Subcutaneous abdominal adipose tissue (tissue), 5 donors: ENCODE results near the gene HSPB6.

ENCODE experiments used
- H3K27ac ChIP-seq: one replicate; pipeline ENCODE4 v1.7.0; 2013; ENCODE audit warnings: low read depth, mild to moderate bottlenecking, inconsistent platforms, low read length, moderate library complexity
- H3K27me3 ChIP-seq, 5 donors: one replicate each; pipeline ENCODE4 v1.7.0; 2013; ENCODE audit warnings: low read length in 5 of 5, inconsistent platforms in 1 of 5; ENCODE audit not compliant: control insufficient read depth in 5 of 5, insufficient read depth in 4 of 5
- H3K36me3 ChIP-seq, 5 donors: one replicate each; pipeline ENCODE4 v1.7.0; 2013; ENCODE audit warnings: low read length in 5 of 5; ENCODE audit not compliant: control insufficient read depth in 5 of 5, insufficient read depth in 5 of 5
- H3K4me1 ChIP-seq, 5 donors: one replicate each; pipeline ENCODE4 v1.7.0; 2013; ENCODE audit warnings: low read length in 5 of 5, mild to moderate bottlenecking in 3 of 5, moderate library complexity in 1 of 5; ENCODE audit not compliant: control insufficient read depth in 5 of 5, insufficient read depth in 5 of 5
- H3K4me3 ChIP-seq, 5 donors: one replicate each; pipeline ENCODE4 v1.7.0; 2013; ENCODE audit warnings: low read length in 5 of 5, low read depth in 1 of 5
- H3K9ac ChIP-seq, 5 donors: one replicate each; pipeline ENCODE4 v1.7.0; 2013; ENCODE audit warnings: low read length in 5 of 5, mild to moderate bottlenecking in 4 of 5, moderate library complexity in 3 of 5
- H3K9me3 ChIP-seq, 5 donors: one replicate each; pipeline ENCODE4 v1.7.0; 2013; ENCODE audit warnings: low read length in 5 of 5; ENCODE audit not compliant: control insufficient read depth in 5 of 5
- donor health status: healthy.
- donor health status: healthy.
- donor health status: healthy.
- donor health status: healthy.
- donor health status: healthy.

HSPB6 gene

GRCh38 chr19:35755131-35755549 is 1.7 kb downstream of the HSPB6 start:
- no peaks in the 10 kb centered on the region for H3K9me3 ChIP-seq
- peak overlapping the region; percentile 96 for H3K27ac ChIP-seq
- H3K9ac ChIP-seq = peak overlapping the region in 1 of 5 donors; percentile 11
- H3K27me3 ChIP-seq = no peaks in the 10 kb centered on the region
- H3K4me1 ChIP-seq = peaks cover 0 to 60% (median 45%) of the 10 kb centered on the region in 5 donors
- peaks cover 0 to 30% (median 26%) of the 10 kb centered on the region in 5 donors for H3K36me3 ChIP-seq
- H3K4me3 ChIP-seq = peak overlapping the region in 4 of 5 donors; percentile 54 to 99 (median 84)

DNA sequence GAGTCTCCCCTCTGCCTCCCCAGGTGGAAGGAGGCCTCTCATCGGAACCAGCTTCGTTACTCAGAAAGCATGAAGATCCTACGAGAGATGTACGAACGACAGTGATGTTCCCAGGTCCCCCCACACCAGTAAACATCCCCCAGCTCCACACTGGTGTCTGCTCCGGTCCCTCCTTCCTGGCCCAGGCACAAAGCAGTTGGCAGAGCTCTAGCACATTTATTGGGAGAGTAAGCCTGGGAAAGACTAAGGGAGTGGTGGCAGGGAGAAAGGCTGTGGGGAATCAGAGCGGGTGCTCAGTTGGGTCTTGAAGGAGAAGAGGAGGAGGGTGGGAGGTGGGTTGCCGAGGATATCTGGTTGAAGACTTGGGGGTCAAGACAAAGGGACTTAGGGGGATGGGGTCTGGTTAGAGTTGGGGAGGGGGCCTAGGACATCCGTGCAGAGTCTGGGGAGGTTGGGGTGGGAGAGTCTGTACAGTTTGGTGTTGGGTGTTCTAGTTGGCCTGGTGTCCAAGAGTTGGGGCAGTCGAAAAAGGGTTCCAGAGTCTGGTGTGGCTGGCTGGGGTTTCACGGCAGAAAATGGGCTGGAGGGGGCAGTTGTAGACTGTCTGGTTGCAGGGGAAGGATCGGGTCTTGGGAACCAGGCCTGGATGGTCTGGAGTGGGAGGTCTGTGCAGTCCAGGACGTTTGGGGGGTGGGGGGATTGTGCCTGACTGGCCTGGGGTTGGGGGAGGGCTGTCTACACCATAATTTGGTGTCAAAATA is 2.3 kb downstream of the HSPB6 start:
- H3K36me3 ChIP-seq = peaks cover 0 to 30% (median 26%) of the 10 kb centered on the region in 5 donors
- no peaks in the 10 kb centered on the region for H3K9me3 ChIP-seq
- peak overlapping the region in 2 of 5 donors; percentile 54 to 99 for H3K4me3 ChIP-seq
- H3K4me1 ChIP-seq = peaks cover 0 to 62% (median 49%) of the 10 kb centered on the region in 5 donors
- peak overlapping the region; percentile 96 for H3K27ac ChIP-seq
- H3K27me3 ChIP-seq = no peaks in the 10 kb centered on the region
- peak overlapping the region in 1 of 5 donors; percentile 35 for H3K9ac ChIP-seq

- H3K9me3 ChIP-seq = no peaks in the 10 kb centered on the region
- H3K36me3 ChIP-seq = peaks cover 0 to 30% (median 26%) of the 10 kb centered on the region in 5 donors
- no peak overlapping the region for H3K4me3 ChIP-seq
- H3K4me1 ChIP-seq = peaks cover 4 to 62% (median 50%) of the 10 kb centered on the region in 5 donors
- H3K9ac ChIP-seq = peak overlapping the region in 2 of 5 donors; percentile 18 to 21
- no peaks in the 10 kb centered on the region for H3K27me3 ChIP-seq
- H3K27ac ChIP-seq = peak overlapping the region; percentile 96
These were observed 3.0 kb downstream of the HSPB6 start for GRCh38 chr19:35753634-35754369.

DNA sequence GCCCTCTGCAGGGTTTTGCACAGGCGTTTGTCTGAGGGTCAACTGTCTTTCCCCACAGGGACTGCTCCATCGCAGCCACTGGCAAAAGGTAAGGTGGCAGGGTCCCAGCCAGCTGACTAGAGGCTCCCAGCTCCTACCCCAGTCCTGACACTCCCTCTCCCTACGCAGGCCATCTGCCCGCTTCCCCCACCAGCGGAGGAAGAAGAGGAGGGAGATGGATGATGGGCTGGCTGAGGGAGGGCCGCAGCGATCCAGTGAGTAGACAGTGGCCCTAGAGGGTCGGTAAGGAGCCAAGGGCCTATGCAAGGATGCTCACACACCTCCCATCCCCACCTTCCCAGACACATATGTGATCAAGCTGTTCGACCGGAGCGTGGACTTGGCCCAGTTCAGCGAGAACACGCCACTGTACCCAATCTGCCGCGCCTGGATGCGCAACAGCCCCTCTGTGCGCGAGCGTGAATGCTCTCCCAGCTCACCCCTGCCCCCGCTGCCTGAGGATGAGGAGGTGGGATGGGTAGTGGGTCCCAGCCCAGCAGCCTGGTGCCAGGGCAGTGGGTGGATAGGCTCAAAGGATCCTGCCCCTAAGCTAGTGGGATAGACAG is 4.0 kb downstream of the HSPB6 start:
- no peak overlapping the region for H3K27ac ChIP-seq
- H3K9ac ChIP-seq = no peak overlapping the region
- H3K4me1 ChIP-seq = peaks cover 9 to 64% (median 49%) of the 10 kb centered on the region in 5 donors
- peaks cover 0 to 30% (median 26%) of the 10 kb centered on the region in 5 donors for H3K36me3 ChIP-seq
- no peak overlapping the region for H3K4me3 ChIP-seq
- peaks cover 0 to 4% (median 0%) of the 10 kb centered on the region in 5 donors for H3K27me3 ChIP-seq
- peaks cover 0 to 2% (median 0%) of the 10 kb centered on the region in 5 donors for H3K9me3 ChIP-seq

DNA sequence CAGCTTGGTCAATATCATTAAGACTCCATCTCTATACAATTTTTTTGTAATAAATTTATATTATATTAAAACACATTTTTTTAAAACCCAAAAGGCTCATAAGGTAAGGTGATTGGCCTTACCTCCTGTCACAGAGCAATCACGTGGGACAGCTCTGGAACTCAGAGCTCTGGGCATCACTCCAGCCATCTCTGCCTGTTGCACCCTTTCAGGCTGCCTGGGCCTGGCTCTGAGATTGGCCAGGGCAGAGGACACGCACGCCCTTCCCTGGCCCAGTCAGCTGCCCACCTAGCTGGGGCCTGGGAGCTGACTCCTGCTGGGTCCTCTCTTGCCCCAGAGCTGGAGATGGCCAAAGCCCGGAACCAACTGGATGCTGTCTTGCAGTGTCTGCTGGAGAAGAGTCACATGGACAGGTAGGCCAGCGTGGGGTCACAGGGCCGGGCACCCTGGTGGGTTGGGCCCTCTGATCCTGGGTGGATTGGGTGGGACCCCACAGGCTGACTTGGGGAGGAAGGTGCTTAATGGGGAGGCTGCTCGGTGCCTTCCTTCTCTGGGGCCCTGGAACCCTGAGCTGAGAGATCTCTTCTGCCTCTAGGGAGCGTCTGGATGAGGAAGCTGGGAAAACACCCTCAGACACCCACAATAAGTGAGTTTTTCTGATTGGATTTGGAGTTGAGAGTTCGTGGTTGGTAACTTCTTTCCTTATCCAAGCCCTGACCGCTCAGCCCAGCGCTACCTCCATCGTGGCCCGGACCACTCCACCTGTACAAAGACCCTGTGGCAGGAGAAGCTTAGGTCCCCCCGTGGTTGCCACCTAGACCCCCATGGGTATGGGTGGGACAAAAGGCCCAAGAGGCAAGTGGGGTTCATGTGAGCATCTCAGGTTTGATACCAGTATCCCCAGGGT is 4.7 kb downstream of the HSPB6 start:
- no peak overlapping the region for H3K9ac ChIP-seq
- no peak overlapping the region for H3K4me3 ChIP-seq
- no peak overlapping the region for H3K27ac ChIP-seq
- H3K4me1 ChIP-seq = peaks cover 9 to 60% (median 46%) of the 10 kb centered on the region in 5 donors
- peaks cover 0 to 4% (median 0%) of the 10 kb centered on the region in 5 donors for H3K27me3 ChIP-seq
- H3K36me3 ChIP-seq = peaks cover 0 to 30% (median 26%) of the 10 kb centered on the region in 5 donors
- H3K9me3 ChIP-seq = peaks cover 0 to 2% (median 0%) of the 10 kb centered on the region in 5 donors

- peaks cover 16 to 58% (median 40%) of the 10 kb centered on the region in 5 donors for H3K4me1 ChIP-seq
- H3K9me3 ChIP-seq = peaks cover 0 to 2% (median 0%) of the 10 kb centered on the region in 5 donors
- H3K27me3 ChIP-seq = peaks cover 0 to 4% (median 0%) of the 10 kb centered on the region in 5 donors
- peaks cover 0 to 30% (median 26%) of the 10 kb centered on the region in 5 donors for H3K36me3 ChIP-seq
- no peak overlapping the region for H3K4me3 ChIP-seq
- peak overlapping the region in 3 of 5 donors; percentile 37 to 59 (median 58) for H3K9ac ChIP-seq
- H3K27ac ChIP-seq = peak overlapping the region; percentile 41
These were observed 6.7 kb downstream of the HSPB6 start for GRCh38 chr19:35750167-35750566.

DNA sequence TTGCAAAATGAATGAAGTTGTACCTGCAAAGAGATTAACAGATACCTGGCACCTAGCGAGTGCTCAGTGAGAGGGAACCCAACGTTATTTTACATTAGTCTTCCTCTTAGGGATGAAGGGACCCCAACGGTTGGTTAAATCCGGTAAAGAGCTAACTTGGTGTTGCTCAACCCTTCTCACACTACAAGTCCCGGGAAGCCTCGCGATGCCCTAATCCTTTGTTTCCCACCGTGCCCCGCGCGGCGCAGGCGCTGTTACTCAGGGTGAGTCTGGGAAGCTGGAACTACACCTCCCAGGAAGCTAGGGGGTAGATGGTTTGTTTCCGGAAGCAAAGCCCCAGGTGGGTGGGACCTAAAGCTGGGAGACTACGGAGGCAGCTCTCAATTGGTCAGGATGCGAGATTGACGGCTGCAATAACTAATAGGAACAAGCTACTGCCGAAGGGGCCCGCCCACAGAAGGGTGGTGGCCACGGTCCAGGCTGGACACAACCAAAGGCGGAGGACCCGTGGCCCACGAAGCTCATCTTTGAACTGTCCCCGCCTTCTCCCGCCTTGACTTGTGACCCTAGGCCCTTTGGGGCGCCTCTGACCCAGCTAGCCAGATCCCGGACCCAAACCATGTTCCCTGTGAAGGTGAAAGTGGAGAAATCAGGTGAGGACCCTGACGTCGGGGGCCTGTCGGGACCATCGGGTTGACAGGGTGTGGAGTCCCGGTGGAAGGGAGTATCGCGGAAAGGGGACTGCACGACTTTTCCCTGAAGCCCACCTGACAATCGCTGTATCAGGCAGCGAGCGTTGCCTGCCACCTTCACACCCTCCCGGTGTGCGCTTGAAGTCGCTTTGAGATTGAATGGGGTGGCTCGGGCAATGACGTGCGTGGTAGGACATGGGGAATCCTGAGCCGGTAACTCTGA is 8.5 kb downstream of the HSPB6 start, which contains the start of gene LIN37:
TSS of gene LIN37 (plus strand) at position 471 of the 915 bp plus-strand sequence. CDS start at position 620, 149 bp downstream.
- peaks cover 0 to 23% (median 16%) of the 10 kb centered on the region in 5 donors for H3K36me3 ChIP-seq
- H3K27ac ChIP-seq = peak within 1 kb of the TSS; percentile 70
- H3K4me3 ChIP-seq = peak within 1 kb of the TSS; percentile 91 to 98 (median 97)
- peaks cover 0 to 4% (median 0%) of the 10 kb centered on the region in 5 donors for H3K27me3 ChIP-seq
- peaks cover 0 to 2% (median 0%) of the 10 kb centered on the region in 5 donors for H3K9me3 ChIP-seq
- H3K9ac ChIP-seq = peak within 1 kb of the TSS; percentile 77 to 97 (median 93)
- H3K4me1 ChIP-seq = peaks cover 20 to 49% (median 43%) of the 10 kb centered on the region in 5 donors

GRCh38 chr19:35746531-35746930 is 10.3 kb downstream of the HSPB6 start:
- H3K27ac ChIP-seq = peak overlapping the region; percentile 46
- peaks cover 0 to 2% (median 0%) of the 10 kb centered on the region in 5 donors for H3K9me3 ChIP-seq
- peaks cover 20 to 53% (median 43%) of the 10 kb centered on the region in 5 donors for H3K4me1 ChIP-seq
- H3K36me3 ChIP-seq = peaks cover 0 to 15% (median 4%) of the 10 kb centered on the region in 5 donors
- peak overlapping the region in 4 of 5 donors; percentile 16 to 96 (median 81) for H3K9ac ChIP-seq
- H3K4me3 ChIP-seq = peak overlapping the region; percentile 79 to 94 (median 88)
- H3K27me3 ChIP-seq = peaks cover 0 to 4% (median 0%) of the 10 kb centered on the region in 5 donors
